ENCODE measurements around the gene CFAP100. TPM values are rescaled to one million over a fixed set of nuclear protein-coding genes. Genes with fewer than 3 reads are reported as not detected.

Gene CFAP100
- total RNA-seq, 4 donors from 2014 or later, result not detected

DNA sequence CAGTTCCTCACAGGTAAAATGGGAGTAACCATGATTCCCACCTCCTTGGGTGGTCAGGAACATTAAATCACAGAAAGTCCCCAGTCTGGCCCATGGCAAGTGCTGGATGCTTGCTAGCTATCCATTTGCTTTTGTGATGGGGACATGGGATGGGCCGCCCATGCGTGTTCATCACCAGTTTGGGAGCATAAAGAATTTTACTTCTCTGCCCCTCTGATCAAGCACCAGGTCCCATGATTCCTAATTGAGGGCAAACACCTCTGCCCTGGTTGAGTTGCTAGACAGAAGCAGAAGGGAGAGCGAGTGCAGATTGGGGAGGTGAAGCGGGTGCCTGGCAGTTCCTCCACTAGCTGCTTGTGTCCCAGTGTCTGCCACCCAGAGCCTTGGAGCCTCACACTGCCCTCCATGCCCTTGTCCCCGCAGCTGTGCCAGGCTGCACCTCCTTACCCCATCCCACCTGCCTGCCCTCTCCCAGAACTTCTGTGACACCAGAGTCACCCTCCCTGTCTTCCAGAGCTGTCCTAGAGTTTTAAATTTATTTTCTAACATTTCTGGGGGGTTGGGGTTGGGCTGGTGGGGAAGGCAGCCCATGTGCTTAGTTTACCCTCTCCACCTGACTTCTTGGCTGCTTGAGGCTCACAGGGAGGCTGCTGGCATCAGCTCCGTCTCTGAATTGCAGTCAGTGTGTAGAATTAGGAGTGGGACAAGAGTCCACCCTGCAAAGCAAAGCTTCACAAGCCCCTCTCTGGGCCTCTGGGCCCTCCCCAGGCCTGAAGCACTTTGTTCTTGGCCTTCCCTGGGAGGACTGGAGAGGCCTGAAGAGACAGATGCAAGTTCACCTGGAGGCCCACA lies 18.4 kb downstream of the CFAP100 start:
- WGBS, 2 donors, result 90 to 93% methylated on average over 6 of the region's 6 CpGs
- DNase-seq (ENCODE audit: low spot score in 2 of 2), result peak in 1 of 2 donors; percentile 68
- intact Hi-C loops (cut with DNase I; ENCODE audit: low total_unique reads), result no loop called here
- H3K4me3 ChIP-seq (ENCODE audit: low read depth, poor library complexity, severe bottlenecking), result no peak overlapping the region
- TF ChIP-seq POLR2A (IDR thresholded peaks at IDR 0.05), result no peak
- TF ChIP-seq, protein P1, sequence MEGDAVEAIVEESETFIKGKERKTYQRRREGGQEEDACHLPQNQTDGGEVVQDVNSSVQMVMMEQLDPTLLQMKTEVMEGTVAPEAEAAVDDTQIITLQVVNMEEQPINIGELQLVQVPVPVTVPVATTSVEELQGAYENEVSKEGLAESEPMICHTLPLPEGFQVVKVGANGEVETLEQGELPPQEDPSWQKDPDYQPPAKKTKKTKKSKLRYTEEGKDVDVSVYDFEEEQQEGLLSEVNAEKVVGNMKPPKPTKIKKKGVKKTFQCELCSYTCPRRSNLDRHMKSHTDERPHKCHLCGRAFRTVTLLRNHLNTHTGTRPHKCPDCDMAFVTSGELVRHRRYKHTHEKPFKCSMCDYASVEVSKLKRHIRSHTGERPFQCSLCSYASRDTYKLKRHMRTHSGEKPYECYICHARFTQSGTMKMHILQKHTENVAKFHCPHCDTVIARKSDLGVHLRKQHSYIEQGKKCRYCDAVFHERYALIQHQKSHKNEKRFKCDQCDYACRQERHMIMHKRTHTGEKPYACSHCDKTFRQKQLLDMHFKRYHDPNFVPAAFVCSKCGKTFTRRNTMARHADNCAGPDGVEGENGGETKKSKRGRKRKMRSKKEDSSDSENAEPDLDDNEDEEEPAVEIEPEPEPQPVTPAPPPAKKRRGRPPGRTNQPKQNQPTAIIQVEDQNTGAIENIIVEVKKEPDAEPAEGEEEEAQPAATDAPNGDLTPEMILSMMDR (IDR thresholded peaks at IDR 0.05), result no peak

DNA sequence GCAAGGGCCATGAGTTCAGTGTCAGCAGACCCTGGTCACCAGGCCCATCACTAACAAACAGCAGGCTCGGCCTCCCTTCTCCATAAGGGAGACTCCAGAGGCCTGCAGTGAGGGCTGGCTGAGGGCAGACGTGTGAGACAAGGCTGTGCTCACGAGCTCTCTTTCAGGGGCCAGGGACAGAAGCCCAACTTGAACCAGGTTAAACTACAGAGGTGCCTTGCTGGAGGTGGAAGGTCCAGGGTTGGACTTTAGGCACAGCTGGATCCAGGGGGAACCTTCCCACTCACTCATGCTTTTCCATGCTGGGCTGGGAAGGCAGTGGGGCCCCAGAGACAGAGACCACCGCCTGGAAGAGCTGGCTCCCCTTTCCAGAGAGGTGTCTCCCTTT lies 19.0 kb downstream of the CFAP100 start:
- intact Hi-C loops (cut with DNase I; ENCODE audit: low total_unique reads), result no loop called here
- peak in 1 of 2 donors; percentile 46 for DNase-seq (ENCODE audit: low spot score in 2 of 2)
- 78 to 96% methylated on average over 4 of the region's 4 CpGs for WGBS, 2 donors

DNA sequence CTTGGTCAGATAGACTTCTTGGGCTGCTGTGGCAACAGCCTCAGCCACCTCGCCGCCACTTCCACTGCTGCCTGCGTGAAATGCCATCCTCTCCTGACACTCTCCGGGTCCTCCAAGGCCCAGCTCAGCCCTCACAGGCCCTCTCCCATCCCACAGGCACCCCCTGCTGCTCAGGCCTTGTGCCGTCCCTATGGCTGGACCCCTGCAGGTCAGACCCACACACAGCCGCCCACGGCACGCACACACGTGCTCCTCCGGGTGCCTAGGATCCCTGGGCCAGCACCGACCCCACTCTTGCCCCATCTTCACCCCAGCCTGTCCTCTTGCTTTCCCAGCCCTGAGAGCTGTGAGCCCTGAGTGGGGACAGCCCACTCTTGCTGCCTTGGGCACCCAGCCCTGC lies 19.7 kb downstream of the CFAP100 start:
- intact Hi-C loops (cut with DNase I; ENCODE audit: low total_unique reads), result no loop called here
- no peak overlapping the region for H3K4me3 ChIP-seq (ENCODE audit: low read depth, poor library complexity, severe bottlenecking)
- WGBS, 2 donors, result 94 to 97% methylated on average over 11 of the region's 11 CpGs
- peak in 1 of 2 donors; percentile 79 for DNase-seq (ENCODE audit: low spot score in 2 of 2)
- no peak for TF ChIP-seq POLR2A (IDR thresholded peaks at IDR 0.05)

More for the DNA sequence above, 19.0 kb downstream of the CFAP100 start:
- H3K4me3 ChIP-seq (ENCODE audit: low read depth, poor library complexity, severe bottlenecking), result no peak overlapping the region
- no peak for TF ChIP-seq POLR2A (IDR thresholded peaks at IDR 0.05)
- TF ChIP-seq, protein P1 (IDR thresholded peaks at IDR 0.05), result no peak

DNA sequence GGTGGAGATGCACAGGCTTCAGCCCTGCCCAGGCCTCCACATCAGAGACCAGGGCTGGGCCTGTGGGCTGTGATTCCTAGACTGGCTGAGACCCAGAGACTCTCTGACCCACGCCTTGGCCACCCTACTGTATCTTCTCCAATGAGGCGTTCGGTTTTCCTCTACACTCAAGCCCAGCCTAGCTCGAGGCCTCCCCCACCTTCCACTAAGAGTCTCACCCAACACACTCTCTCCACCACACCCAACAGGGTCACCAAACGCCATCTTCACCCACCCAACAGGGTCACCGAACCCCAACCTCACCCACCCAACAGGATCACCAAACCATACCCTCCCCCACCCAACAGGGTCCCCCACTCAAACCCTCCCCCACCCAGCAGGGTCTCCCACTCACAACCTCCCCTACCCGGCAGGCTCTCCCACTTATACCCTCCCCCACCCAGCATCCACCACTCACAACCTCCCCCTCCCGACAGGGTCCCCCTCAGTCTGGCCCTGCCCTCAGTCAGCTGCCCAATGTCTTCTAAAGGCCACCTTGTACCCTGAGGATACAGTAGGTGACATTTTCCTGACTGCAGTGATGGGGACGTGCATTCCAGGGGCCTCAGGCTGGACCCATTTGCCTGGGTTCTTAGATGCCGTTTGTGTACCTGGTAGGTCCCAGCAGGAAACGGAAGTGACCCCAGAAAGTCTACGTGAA lies 20.4 kb downstream of the CFAP100 start:
- peak in 1 of 2 donors; percentile 77 for DNase-seq (ENCODE audit: low spot score in 2 of 2)
- TF ChIP-seq POLR2A (IDR thresholded peaks at IDR 0.05), result no peak
- TF ChIP-seq, protein P1 (IDR thresholded peaks at IDR 0.05), result no peak
- intact Hi-C loops (cut with DNase I; ENCODE audit: low total_unique reads), result no loop called here
- H3K4me3 ChIP-seq (ENCODE audit: low read depth, poor library complexity, severe bottlenecking), result no peak overlapping the region
- WGBS, 2 donors, result 85 to 87% methylated on average over 12 of the region's 12 CpGs

DNA sequence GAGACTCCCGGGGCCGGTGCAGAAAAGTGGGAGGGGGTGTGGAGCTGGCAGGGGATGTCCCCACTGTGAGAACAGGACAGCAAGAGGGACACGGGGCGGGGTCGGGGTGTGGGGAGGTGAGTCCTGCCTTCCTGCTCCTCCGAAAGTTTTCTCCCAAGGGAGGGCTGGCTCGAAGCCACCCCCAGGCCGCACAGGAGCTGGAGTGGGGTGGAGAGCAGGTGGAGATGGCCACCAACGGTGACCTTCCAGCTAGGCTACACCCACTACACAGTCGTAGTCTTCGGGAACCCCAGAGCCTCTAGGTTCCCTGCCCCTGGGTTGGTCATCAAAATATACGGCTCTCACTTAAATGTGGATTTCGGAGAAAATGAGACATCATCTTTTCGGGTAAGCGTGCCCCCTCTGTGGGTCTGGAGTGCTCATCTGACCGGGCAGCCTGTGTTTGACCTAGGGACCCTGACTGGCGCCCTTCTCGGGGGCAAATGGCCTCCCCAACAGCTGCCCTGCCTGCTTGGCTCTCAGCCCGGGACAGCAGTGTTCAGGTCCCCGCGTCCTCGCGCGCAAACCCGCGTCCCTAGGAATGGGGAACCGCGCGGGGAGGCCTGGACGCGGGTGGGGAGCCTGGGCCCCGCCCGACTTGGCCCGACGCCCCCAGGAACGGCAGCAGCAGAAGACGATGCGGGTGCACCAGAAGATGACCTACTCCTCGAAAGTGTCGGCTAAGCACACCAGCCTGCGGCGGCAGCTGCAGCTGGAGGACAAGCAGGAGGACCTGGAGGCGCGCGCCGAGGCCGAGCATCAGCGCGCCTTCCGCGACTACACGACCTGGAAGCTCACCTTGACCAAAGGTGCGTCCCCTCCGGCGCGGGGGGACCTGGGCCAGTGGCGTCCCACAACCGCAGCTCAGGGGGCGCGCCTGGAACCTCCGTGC lies 21.2 kb downstream of the CFAP100 start:
- WGBS, 2 donors, result 47 to 59% methylated on average over 52 to 55 of the region's 61 CpGs
- DNase-seq (ENCODE audit: low spot score in 2 of 2), result peak in 1 of 2 donors; percentile 78
- no peak for TF ChIP-seq POLR2A (IDR thresholded peaks at IDR 0.05)
- TF ChIP-seq, protein P1 (IDR thresholded peaks at IDR 0.05), result no peak
- H3K4me3 ChIP-seq (ENCODE audit: low read depth, poor library complexity, severe bottlenecking), result no peak overlapping the region
- intact Hi-C loops (cut with DNase I; ENCODE audit: low total_unique reads), result no loop called here
